Stimulated activated CD8-positive, alpha-beta memory T cell treated with anti-CD3 and anti-CD28 coated beads, Interleukin-2, amount 100 ng/mL, for 1 hour (primary cell): ENCODE results near the gene PRPF40A.

ENCODE experiments used
- DNase-seq, 2 donors: peaks; one replicate each; pipeline ENCODE4 v3.0.0-alpha.2; 2020; ENCODE audit warnings: low read depth in 2 of 2

Gene PRPF40A

GRCh38 chr2:152620208-152620607 lies 97.1 kb downstream of the PRPF40A start:
- DNase-seq: no peak

- no peak for DNase-seq
Observed at GRCh38 chr2:152618193-152618564, 99.1 kb downstream of the PRPF40A start.

- no peak for DNase-seq
Observed at GRCh38 chr2:152617456-152618192, 99.6 kb downstream of the PRPF40A start.

GRCh38 chr2:152615177-152615576 lies 102.1 kb downstream of the PRPF40A start:
- no peak for DNase-seq

GRCh38 chr2:152613235-152613634 lies 104.0 kb downstream of the PRPF40A start:
- DNase-seq: no peak

- DNase-seq: no peak
Observed at GRCh38 chr2:152611458-152612231, 105.6 kb downstream of the PRPF40A start.

GRCh38 chr2:152609699-152610098 lies 107.6 kb downstream of the PRPF40A start:
- no peak for DNase-seq

GRCh38 chr2:152609154-152609553 lies 108.1 kb downstream of the PRPF40A start:
- DNase-seq: no peak

- no peak for DNase-seq
Observed at GRCh38 chr2:152607793-152608300, 109.4 kb downstream of the PRPF40A start.

- no peak for DNase-seq
Observed at GRCh38 chr2:152606941-152607340, 110.3 kb downstream of the PRPF40A start.

- no peak for DNase-seq
Observed at GRCh38 chr2:152606081-152606480, 111.2 kb downstream of the PRPF40A start.

GRCh38 chr2:152603166-152603565 lies 114.1 kb downstream of the PRPF40A start:
- no peak for DNase-seq

- DNase-seq: no peak
Observed at GRCh38 chr2:152602750-152603149, 114.5 kb downstream of the PRPF40A start.
